SKM-1 (cell line): ENCODE measurements around the gene PLXNA2.

ENCODE experiments used
- DNase-seq: peaks from one replicate; lab custom pipeline; 2025; ENCODE audit not compliant: unreplicated experiment; lab: John Stamatoyannopoulos, UW

Gene PLXNA2

DNA sequence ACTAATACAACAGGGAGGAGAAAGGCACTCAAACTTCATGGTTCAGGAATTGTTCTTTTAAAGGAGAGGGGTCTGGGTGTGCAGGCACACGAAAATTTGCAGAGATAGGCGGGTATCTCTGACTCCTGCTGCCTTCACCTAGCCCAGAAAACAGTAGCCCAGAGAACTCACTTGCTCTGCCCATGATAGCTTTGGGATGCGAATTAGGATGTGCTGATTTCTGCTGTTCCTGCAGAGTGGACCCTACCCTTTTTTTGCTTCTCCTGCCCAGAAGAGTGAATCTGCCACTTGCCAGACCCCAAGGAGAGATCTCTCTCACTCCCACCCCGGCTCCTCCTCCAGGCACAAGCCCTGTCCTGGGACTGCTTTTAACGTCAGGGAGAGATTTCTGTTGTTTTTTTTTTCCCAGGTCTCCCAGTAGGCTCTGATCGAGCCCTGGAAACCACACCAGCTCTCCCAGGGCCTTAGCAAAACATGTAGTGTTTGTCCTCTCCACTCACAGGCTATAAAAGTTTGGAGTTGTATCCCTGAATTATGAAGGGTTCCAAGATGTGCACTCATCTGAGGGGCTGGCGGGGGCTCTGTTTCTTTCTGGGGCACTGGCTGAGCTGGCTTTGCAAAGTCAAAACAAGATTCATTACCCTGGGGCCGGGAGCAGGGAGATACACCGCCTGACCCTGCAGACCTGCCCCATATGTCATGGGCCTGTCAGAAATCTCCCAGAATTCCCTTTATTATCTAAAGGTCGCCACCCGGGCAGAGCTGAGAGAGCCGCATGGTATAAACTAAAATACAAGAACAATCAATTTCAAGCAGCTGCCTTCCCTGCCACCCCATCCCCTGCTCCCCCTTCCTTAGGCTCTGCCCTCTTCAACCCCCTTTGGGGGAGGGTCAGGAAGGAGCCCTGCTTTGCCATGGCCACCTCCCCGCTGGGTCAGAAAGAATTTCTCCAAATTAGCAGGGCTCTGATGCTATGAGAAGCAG, 17.9 kb downstream of the PLXNA2 start:
- no peak for DNase-seq

DNA sequence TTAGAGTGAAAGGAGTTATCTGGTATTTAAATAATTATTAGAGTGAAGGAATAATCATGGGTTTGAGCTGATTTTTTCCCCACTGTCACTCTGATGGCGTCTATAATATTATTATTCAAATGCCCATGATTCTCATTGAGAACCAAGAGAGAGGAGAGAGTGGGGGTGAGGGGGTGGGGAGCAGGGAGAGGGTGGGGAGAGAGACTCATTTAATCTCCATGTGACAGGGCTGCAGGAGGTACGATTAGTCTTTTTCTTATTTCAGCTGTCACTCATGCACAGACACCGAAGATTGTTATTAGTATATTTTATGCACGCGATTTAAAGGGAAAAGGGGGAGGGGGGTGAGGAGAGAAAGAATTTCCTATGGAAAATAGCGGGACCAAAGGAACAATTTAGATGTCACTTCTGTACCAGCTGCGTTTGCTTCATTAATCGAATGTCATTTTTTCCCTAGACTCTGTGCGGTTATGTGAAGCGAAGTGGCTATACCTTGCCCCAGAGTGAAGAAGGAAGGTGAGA, 19.9 kb downstream of the PLXNA2 start:
- no peak for DNase-seq

DNA sequence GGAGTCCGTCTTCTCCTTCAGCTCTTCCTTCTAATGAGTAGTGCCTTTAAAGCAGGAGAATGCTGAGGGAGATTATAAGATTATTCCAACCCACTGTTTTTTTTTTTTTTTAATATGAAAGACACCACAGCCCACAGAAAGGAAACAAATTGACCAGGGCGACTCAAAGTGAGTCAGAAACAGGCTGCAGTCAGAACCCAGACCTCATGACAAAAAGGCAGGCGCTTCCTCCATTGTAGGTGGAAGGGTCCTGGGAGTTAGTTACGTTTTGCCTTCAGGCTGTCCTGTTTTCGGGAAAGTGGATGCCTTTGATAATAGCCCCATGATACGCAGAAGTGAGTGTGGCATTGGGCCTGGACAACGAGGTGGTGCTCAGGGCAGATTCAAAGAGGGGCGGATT, 21.0 kb downstream of the PLXNA2 start:
- DNase-seq: no peak

DNA sequence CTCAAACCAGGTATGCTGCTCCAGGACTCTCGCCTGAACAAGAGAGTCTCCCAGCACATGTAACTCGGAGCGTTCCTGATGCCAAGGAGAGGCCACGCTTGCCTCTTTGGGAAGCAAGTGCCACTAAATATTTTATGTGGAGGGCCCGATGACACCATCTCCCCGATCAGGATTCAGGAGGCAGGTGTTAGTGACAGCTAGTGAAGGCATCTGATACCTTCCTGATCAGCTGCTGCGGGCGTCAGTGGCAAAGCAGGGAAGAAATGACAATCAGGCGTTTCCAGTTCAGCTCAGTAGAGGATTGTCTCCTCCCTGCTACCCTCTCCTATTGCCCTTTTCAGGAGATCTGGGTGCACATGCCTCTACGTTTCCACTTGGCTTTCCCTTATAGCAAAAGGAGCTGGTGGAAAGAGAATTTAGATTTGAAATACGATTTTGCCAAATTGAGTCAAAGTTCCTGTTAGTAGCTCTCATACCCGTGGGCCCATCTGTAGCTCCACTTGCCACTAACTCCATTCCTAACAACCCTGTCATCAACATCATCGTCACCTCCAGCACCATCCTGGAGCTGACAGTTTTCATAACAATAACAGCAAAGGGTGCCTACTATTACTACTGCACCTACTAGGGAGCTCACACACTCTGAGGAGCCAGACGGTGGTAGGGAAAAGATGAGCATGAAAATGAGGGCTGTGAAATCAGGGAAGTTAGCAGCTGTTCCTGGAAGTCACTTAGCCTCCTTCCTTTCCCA, 21.6 kb downstream of the PLXNA2 start:
- DNase-seq: no peak

DNA sequence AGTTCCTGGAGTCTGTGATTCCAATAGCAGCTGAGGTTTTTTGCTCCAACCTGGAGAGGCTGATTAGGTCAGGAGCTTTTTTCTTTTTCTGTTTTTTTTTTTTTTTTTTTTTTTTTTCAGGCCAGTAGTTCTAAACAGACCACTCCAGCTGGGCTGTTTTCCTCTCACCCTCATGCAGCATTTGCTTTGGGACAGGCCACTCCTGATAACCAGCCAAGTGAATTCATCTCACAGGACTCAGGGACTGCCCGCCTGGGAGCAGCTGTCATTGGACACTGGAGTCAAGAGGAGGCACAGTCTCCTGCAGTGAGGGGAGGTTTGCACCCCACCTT, 22.9 kb downstream of the PLXNA2 start:
- DNase-seq: no peak

DNA sequence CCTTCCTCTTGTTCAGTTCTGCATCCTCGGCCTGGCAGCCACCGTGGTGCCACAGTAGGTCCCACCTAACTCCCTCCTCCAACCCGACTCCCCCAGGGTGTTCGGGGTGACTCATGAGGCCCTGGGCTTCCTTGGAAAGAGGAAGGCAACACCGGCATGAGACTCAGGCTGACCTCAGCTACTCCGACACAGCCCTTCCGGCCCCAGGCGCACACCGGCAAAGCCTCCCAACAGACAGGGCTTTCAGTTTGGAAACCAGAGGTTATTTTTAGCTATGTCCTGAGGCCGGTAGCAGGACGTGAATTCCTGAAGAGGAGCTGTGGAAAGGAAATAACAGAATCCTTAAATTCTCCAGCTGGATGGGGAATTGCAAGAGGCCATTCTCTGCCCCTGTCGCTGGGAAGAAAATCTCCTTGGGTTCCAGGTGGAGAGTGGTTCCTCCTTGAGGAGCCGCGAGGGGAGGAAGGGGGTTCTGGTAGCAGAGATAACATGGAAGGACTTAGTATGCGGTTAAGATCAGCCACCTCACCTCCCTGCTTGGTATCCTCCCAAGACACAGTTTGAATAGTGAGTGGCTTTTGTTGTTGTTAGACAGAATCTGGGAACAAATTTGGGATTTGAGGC, 24.4 kb downstream of the PLXNA2 start:
- DNase-seq: peak; percentile 35

DNA sequence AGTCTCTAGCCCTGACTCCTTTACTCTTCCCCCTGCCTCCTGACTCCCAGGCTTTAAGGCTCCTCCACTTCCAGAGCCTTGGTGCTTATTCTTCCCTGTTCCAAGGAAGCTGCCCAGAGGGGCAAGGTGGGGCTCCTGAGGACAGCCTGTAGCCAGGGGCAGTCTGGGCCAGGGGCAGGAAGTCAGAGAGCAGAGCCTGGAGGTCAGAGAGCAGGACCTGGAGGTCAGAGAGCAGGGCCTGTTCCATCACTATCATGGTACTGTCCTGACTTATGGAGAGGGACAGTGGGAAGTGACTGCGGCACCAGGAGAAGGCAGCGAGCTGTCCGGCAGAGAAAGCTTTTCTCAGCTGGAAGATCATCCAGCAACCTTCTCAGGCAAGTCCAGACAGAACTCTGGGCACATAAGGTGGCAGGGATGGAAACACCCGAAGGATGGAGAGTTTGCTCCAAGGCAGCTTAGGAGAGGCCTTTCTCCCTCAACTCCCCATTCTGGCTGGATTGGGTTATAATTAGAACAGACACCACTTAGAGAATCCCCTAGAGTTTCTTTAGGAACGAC, 25.0 kb downstream of the PLXNA2 start:
- DNase-seq: no peak

DNA sequence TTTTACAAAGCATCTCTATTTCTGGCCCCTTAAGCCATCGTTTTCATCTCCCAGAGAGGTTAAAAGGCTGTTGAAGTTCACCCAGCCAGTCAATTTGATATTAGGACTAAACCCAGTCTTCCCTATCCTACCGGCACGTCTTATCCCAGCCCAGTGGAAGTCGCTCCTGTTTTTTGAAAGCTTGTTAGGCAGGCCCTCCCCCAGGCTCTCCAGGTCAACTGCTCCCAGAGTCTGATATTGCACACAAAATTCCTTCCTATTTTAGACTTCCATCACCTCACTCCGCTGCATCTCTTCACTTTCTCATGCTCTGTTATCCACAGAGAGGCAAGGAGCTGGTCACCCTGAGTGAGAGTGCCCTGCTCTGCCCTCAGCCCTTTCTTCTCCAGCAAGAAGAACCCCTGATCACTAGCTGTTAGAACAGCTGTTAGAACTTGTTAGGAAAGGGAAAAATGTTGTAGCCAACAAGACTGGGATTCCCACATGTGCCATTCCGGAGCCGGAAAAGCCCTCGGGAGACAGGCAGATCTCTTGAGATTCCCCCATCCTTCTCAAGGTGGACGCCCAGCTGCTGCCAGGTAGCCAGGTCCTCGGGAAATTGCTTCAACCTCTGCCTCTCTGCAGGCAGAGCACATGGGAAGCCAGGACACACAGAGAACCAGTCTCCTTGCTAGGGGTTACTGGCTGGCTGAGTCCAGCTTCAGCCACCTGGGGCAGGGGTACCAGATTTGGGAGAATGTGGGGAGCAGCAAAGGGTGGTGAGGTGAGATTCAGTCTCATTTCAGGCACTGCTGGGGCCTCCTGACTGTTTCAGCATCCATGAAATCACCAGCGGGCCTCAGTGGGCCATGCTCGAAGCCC, 25.7 kb downstream of the PLXNA2 start:
- no peak for DNase-seq

DNA sequence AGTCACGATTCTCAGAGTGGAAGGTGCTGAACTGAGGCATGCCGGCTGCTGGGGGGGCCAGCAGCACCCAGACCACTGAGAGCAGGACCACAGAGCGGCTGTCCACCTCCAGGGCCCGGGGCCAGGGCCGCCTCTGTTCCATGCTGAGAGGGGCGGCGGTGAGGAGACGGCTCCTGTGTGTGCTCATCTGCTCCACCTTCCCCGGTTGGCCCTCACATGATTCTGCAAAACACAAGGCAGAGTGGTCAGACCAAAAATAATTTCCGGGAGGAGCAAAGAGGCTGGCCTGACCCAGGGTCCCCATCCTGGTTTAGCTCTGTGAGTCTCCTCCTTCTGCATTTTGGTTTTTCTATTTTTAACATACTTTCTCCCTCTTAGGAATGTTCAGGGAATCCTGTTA, 26.4 kb downstream of the PLXNA2 start:
- no peak for DNase-seq

DNA sequence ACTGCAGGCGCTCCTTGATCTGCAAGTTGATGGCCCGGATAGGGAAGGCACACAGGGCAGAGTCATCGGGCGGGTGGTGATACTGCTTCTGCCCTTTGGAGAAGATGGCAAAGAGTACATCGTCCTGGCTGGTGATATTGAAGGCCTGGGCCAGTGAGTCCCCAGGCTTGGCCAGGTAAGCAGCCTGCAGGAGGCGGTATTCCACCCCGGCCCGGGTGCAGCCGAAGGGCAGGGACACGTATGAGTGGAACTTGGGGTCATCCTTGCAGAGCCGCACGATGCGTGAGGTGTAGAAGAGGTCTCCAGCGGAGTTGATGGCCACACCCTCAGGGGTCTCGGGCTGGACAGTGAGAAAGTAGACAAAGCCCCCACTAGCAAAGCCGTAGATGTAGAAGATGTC, 27.4 kb downstream of the PLXNA2 start:
- DNase-seq: no peak

DNA sequence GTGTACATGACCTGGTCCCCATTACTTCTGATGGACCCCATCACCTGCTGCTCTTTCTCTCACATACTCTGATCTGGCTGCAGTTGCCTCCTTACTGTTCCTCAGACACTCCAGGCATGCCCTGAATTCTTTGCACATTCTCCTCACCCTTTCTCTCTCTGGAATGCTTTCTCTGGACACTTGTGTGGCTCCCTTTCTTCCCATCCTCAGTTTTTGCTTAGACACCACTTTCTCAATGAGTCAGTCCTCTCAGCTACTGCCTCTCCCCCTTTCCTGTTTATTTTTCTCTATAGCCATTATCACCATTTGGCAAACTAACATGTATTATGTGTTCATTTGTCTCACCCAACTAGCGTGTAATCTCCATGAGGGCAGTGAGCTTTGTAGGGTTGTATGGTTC, 28.1 kb downstream of the PLXNA2 start:
- no peak for DNase-seq

DNA sequence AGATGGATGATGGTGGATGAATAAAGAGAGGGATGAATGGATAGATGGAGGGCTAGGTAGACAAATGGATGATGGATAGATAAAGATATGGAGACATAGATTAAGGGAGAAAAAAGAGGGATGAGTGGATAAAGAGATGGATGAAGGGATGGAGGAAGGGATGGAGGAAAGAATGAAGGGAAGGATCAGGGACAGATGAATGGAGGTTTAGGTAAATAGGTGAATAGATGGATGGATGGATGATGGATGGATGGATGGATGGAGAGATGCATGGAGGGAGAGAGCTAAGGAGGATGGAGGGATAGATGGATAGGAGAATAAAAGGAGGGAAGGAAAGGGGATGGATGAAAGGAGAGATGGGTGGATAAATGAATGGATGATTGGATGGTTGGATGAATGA, 28.8 kb downstream of the PLXNA2 start:
- no peak for DNase-seq

DNA sequence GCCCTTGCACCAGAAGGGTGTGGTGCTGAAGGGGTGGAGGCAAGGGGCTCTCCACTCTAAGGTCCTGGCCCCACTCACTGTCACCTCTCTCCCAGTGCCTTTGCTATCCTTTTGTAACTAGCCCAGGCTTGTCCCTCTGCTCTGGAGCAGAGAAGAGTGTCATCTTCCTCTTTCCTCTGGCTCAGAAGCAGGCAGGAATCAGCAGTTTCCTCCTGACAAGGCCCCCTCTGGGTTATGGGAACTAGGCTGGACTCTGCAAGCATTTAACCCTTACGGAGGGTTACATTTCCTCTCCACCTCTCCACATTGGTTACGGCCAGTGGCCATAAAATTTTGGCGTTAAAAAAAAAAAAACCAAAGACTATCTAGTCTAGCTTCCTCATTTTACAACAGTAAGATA, 30.4 kb downstream of the PLXNA2 start:
- peak; percentile 81 for DNase-seq

DNA sequence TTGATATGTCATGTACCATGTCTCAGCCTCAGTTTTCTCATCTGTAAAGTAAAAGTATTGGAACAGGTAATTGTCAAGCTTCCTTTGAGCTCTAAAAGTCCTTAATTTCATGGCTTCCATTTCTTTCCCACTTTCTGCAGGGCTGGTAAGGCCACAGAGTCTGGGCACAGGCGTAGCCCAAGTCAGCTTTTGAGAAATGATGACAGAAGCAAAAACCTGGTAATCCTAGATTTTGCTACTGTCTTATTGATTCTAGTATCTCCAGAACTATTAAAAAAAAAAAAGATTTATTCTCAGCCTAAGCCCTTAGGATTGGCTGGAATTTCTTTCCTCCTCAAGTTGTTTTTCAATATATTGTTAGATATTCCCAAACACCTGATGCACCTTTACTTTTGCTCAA, 31.3 kb downstream of the PLXNA2 start:
- no peak for DNase-seq

DNA sequence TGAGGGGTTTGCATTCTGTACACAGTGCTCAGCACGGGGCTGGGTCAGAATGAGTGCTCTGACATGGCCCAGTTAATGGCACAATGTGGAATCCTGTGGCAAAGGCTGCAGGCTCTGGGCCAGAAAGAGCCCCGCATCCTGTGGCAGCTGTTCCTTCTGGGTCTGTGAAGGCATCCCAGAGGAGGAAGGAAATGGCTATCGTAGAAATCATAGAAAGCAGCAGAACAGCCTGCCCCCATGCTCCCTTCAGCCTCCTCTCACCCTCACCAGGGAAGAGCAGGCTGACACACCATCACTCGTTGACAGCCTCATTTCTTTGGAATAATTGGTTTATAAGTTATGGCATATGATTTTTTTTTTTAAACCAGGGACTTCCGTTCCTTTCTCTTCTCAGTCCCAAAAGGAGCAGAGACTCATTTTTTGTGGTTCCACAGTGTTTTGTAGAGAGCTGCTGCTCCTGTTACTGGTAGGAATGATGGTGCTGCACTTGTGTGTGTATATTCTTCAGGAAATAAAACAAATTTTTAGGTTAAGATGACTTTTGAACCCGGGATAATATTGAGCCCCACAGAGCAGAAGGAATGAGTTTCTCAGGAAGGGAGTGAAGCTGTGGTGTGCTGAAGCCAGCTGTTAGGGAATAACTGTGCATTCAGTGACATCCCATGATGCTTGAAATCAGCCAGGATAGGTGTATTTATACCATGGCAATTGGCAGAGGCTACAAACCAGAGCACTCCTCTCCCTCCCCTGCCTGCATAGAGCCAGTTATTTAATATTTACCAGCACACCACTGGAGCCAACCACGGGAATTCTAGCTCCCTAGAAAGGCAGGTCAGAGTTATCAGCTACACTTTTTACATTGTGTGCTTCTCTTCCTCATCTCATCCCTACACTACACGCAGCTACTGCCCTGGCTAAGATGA, 32.0 kb downstream of the PLXNA2 start:
- DNase-seq: no peak

DNA sequence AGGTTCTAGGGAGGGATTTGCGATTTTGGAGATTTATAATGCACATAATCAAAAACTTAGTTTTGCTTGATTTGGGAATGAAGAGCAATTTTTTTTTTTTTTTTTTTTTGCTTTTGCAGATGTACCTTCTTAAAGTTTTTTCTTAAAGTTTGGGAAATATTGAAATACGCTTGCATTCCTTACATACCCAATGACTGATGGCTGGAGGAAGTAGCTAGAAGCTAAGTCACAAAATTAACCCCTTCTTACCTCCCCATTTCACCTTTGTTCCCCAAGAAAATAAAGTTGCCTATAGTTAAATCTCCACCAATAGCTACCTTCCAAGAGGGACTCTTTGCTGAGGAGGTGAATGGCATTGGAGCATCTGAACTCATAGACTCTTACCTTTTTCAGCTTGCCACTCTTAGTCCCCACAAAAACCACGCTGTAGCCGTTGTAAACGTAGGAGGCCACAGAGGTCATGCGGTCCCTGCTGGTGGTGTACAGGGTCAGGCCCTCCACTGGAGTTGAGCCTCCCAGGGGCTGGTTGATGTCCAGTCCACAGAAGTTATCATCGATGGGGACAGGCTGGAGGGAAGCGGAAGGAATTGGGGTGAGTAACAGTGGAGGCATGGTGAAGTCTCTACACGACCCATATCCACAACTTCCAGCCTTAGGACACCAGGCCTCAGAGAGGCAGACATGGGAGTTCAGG, 34.1 kb downstream of the PLXNA2 start:
- DNase-seq: no peak

DNA sequence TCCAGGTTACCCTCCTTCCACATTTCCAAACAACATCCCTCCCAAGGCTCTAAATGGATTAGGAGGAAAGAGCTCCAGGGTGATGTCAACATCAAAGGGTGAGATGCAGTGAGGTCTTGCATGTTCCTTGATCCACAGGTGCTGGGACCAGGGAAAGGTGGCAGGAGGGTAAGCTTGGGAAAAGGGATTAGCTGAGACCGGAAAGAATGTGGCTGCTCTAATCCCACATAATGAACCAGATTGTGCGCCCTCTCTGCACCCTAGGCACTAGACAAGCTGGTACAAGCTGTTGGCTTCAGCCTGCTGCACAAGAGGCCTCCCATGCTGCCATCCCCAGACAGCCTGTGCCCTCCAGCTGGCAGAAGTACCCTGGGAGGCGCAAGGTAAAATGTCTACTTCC, 34.9 kb downstream of the PLXNA2 start:
- no peak for DNase-seq

DNA sequence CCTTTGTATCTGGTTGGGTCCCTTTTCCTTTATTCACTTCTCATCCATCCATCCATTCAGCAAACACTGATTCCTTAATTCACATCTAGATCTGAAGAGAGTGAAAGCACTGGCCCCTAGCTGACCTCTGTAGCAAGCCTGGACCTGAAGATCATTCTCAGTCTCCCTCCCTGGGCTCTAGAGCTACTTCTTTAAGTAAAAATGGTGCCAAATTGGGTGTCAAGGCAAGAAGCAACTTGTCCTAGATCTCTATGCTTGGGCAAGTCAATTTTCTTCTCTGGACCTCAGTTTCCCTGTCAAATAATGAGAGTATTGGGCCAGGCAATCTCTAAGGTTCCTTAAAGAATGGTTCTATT, 36.1 kb downstream of the PLXNA2 start:
- no peak for DNase-seq
